HepG2 (cell line): ENCODE measurements around the gene SNX15. TPM values are rescaled to one million over a fixed set of nuclear protein-coding genes. Genes with fewer than 3 reads are reported as not detected.

Experiments
- HDAC6 ChIP-seq: fragments of 200-600 bp; sonication (generic); IDR thresholded peaks from 2 replicates; pipeline ENCODE4 v1.7.0; 2017; ENCODE audit warnings: mild to moderate bottlenecking, antibody characterized with exemption, low read length, low read depth
- MED8 ChIP-seq: sonication (generic); formaldehyde crosslinking; IDR thresholded peaks from 2 replicates; pipeline ENCODE4 v1.8.1; 2023; ENCODE audit warnings: mild to moderate bottlenecking, missing genetic modification reagents; ENCODE audit not compliant: insufficient replicate concordance
- NFKBIZ ChIP-seq: IDR thresholded peaks from 2 replicates; pipeline ENCODE4 v1.6.1; 2018; ENCODE audit warnings: missing genetic modification reagents, missing compliant biosample characterization
- PHF21A ChIP-seq: sonication (generic); formaldehyde crosslinking; IDR thresholded peaks from 2 replicates; pipeline ENCODE4 v1.5.0; 2020; ENCODE audit warnings: mild to moderate bottlenecking, missing genetic modification reagents
- PRDM15 ChIP-seq: sonication (generic); formaldehyde crosslinking; IDR thresholded peaks from 2 replicates; pipeline ENCODE4 v1.4.0; 2020; ENCODE audit warnings: missing genetic modification reagents
- REPIN1 ChIP-seq: sonication (generic); formaldehyde crosslinking; IDR thresholded peaks from 2 replicates; pipeline ENCODE4 v1.8.0; 2022; ENCODE audit warnings: missing genetic modification reagents, low read depth, mild to moderate bottlenecking, borderline replicate concordance
- SNAI1 ChIP-seq: sonication (generic); formaldehyde crosslinking; IDR thresholded peaks from 2 replicates; pipeline ENCODE4 v1.5.0; 2020; ENCODE audit warnings: mild to moderate bottlenecking, missing genetic modification reagents, borderline replicate concordance
- SNRNP70 ChIP-seq: fragments of 200-400 bp; formaldehyde crosslinking; IDR thresholded peaks from 2 replicates; pipeline ENCODE4 v1.6.1; 2017; ENCODE audit warnings: mild to moderate bottlenecking, low read depth, low read length, moderate library complexity
- SP5 ChIP-seq: IDR thresholded peaks from 2 replicates; pipeline ENCODE4 v1.6.1; 2016; ENCODE audit warnings: low read depth, borderline replicate concordance
- ZBTB46 ChIP-seq: sonication (generic); formaldehyde crosslinking; IDR thresholded peaks from 2 replicates; pipeline ENCODE4 v1.4.0; 2020; ENCODE audit warnings: mild to moderate bottlenecking, missing genetic modification reagents, borderline replicate concordance
- ZC3H13 ChIP-seq: sonication (generic); formaldehyde crosslinking; IDR thresholded peaks from 2 replicates; pipeline ENCODE4 v1.8.1; 2023; ENCODE audit warnings: mild to moderate bottlenecking, missing genetic modification reagents, moderate library complexity
- ZEB1 ChIP-seq: IDR thresholded peaks from 2 replicates; pipeline ENCODE4 v1.6.1; 2012; ENCODE audit warnings: mild to moderate bottlenecking, low read depth, inconsistent platforms; ENCODE audit not compliant: insufficient replicate concordance
- ZNF230 ChIP-seq: sonication (generic); formaldehyde crosslinking; IDR thresholded peaks from 2 replicates; pipeline ENCODE4 v1.4.0; 2020; ENCODE audit warnings: mild to moderate bottlenecking, missing genetic modification reagents
- ZNF235 ChIP-seq: sonication (generic); formaldehyde crosslinking; IDR thresholded peaks from 2 replicates; pipeline ENCODE4 v1.8.1; 2023; ENCODE audit warnings: mild to moderate bottlenecking, missing genetic modification reagents, borderline replicate concordance
- ZNF549 ChIP-seq: sonication (generic); formaldehyde crosslinking; IDR thresholded peaks from 2 replicates; pipeline ENCODE4 v1.5.0; 2020; ENCODE audit warnings: missing genetic modification reagents
- ZNF678 ChIP-seq: sonication (generic); formaldehyde crosslinking; IDR thresholded peaks from 2 replicates; pipeline ENCODE4 v1.4.0; 2020; ENCODE audit warnings: mild to moderate bottlenecking, missing genetic modification reagents
- ZNF816 ChIP-seq: sonication (generic); formaldehyde crosslinking; IDR thresholded peaks from 2 replicates; pipeline ENCODE4 v1.8.0; 2022; ENCODE audit warnings: missing genetic modification reagents, mild to moderate bottlenecking, borderline replicate concordance
- ZNF850 ChIP-seq: sonication (generic); formaldehyde crosslinking; conservative IDR thresholded peaks from 2 replicates; pipeline ENCODE4 v1.9.0; 2021; ENCODE audit warnings: mild to moderate bottlenecking, missing genetic modification reagents
- ZSCAN30 ChIP-seq: sonication (generic); formaldehyde crosslinking; IDR thresholded peaks from 2 replicates; pipeline ENCODE4 v1.5.0; 2020; ENCODE audit warnings: mild to moderate bottlenecking, missing genetic modification reagents
- polyA plus RNA-seq, 8 experiments: library from polyadenylated mRNA; depleted of rRNA in 3 of 8; stranded (reverse) in 7 of 8; unstranded in 1 of 8; fragments of >200 nt; fragmentation: Illumina TruSeq in 4 of 8; extraction: Trizol in 4 of 8; gene quantifications; 2 replicates each; pipeline versions ENCODE4 v1.2.1 to v1.2.3, GENCODE V29; 2011 to 2016; ENCODE audit warnings: low read depth in 4 of 8, missing spikeins in 1 of 8, mixed read lengths in 1 of 8; ENCODE audit not compliant: insufficient read depth in 1 of 8
- total RNA-seq, 5 experiments: library from RNA; depleted of rRNA; stranded (reverse); fragments of >200 nt; fragmentation: Illumina TruSeq; extraction: Trizol; gene quantifications; 2 replicates each; pipeline ENCODE4 v1.2.3, GENCODE V29; 2016; ENCODE audit warnings: low read depth in 1 of 5
- TF ChIP-seq, protein P1 (sequence below): sonication (generic); formaldehyde crosslinking; conservative IDR thresholded peaks from 2 replicates; pipeline ENCODE4 v1.5.0; 2020; ENCODE audit warnings: missing genetic modification reagents
- TF ChIP-seq, protein P2 (sequence below): sonication (generic); formaldehyde crosslinking; IDR thresholded peaks from 2 replicates; pipeline ENCODE4 v1.5.0; 2020; ENCODE audit warnings: mild to moderate bottlenecking, missing genetic modification reagents

Gene SNX15
- total and polyA plus RNA-seq, 2 of the 13 experiments (the other 11 are each of a cell fraction or from before 2014, with no cell fraction given): 19.1 to 22.6 TPM

- no peak for TF ChIP-seq ZNF850
- no peak for TF ChIP-seq ZC3H13 (CRISPR knock-in tag)
- TF ChIP-seq ZNF549: no peak
- TF ChIP-seq, protein P1, sequence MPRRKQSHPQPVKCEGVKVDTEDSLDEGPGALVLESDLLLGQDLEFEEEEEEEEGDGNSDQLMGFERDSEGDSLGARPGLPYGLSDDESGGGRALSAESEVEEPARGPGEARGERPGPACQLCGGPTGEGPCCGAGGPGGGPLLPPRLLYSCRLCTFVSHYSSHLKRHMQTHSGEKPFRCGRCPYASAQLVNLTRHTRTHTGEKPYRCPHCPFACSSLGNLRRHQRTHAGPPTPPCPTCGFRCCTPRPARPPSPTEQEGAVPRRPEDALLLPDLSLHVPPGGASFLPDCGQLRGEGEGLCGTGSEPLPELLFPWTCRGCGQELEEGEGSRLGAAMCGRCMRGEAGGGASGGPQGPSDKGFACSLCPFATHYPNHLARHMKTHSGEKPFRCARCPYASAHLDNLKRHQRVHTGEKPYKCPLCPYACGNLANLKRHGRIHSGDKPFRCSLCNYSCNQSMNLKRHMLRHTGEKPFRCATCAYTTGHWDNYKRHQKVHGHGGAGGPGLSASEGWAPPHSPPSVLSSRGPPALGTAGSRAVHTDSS (CRISPR knock-in tag): no peak
- TF ChIP-seq ZEB1: peak; percentile 59
- TF ChIP-seq REPIN1 (CRISPR knock-in tag): no peak
- TF ChIP-seq, protein P2, sequence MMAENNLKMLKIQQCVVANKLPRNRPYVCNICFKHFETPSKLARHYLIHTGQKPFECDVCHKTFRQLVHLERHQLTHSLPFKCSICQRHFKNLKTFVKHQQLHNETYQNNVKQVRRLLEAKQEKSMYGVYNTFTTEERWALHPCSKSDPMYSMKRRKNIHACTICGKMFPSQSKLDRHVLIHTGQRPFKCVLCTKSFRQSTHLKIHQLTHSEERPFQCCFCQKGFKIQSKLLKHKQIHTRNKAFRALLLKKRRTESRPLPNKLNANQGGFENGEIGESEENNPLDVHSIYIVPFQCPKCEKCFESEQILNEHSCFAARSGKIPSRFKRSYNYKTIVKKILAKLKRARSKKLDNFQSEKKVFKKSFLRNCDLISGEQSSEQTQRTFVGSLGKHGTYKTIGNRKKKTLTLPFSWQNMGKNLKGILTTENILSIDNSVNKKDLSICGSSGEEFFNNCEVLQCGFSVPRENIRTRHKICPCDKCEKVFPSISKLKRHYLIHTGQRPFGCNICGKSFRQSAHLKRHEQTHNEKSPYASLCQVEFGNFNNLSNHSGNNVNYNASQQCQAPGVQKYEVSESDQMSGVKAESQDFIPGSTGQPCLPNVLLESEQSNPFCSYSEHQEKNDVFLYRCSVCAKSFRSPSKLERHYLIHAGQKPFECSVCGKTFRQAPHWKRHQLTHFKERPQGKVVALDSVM (CRISPR knock-in tag): no peak
- TF ChIP-seq ZBTB46 (CRISPR knock-in tag): no peak
- TF ChIP-seq PRDM15: no peak
- TF ChIP-seq ZNF230: no peak
- TF ChIP-seq ZSCAN30 (CRISPR knock-in tag): no peak
- no peak for TF ChIP-seq ZNF816 (CRISPR knock-in tag)
- TF ChIP-seq NFKBIZ: no peak; the same call in 1 of the 2 replicates
- TF ChIP-seq SNRNP70: no peak
- TF ChIP-seq ZNF235 (CRISPR knock-in tag): peak; percentile 8; the same call in 1 of the 2 replicates
- TF ChIP-seq PHF21A: no peak
- TF ChIP-seq ZNF678 (CRISPR knock-in tag): 0 out of 2 replicates have a peak, but pooled peaks have one; percentile 12
- TF ChIP-seq HDAC6: no peak
- TF ChIP-seq SP5: no peak; the same call in 1 of the 2 replicates
- TF ChIP-seq SNAI1: no peak
- TF ChIP-seq MED8 (CRISPR knock-in tag): no peak
Measured at GRCh38 chr11:65013130-65013887, 13.9 kb upstream of the SNX15 start (continued).
